H1 (cell line): ENCODE data around the gene DUS4L. TPM values are rescaled to one million over a fixed set of nuclear protein-coding genes. Genes with fewer than 3 reads are reported as not detected.
"Not testable (repeated sequence)": the region's sequence is repeated elsewhere in the genome, so short reads cannot be mapped to it uniquely, and the experiment has no call there.

Source experiments
- CTCF ChIA-PET: fragments of 300-600 bp; sonication (Branson Sonifier 250); formaldehyde crosslinking; loops from one replicate; lab custom pipeline; 2021; ENCODE audit not compliant: partially characterized antibody; lab: Charles Lee
- POLR2A ChIA-PET: fragments of 300-600 bp; sonication (Branson Sonifier 250); formaldehyde crosslinking; loops from one replicate; lab custom pipeline; 2021; ENCODE audit warnings: inconsistent platforms; ENCODE audit not compliant: partially characterized antibody; lab: Charles Lee
- DNase-seq, 2 experiments: peaks; one replicate each; pipeline versions ENCODE4 v3.0.0 to v3.0.0-alpha.2; 2010 to 2022; ENCODE audit warnings: low spot score in 2 of 2, low read depth in 1 of 2, mixed read lengths in 1 of 2
- FAIRE-seq: peaks from 2 replicates; lab custom pipeline; 2011; peaks lifted over from hg19 to GRCh38; lab: Jason Lieb, UNC
- H2AFZ ChIP-seq: 2 replicates; pipeline ENCODE4 v1.8.1; 2012; ENCODE audit warnings: low read length, inconsistent platforms
- H2AK5ac ChIP-seq: 2 replicates; pipeline ENCODE4 v1.6.1; 2013; ENCODE audit warnings: low read depth, low read length
- H2BK120ac ChIP-seq: replicated peaks from 2 replicates; pipeline ENCODE3; 2013; ENCODE audit warnings: low read depth, low read length, inconsistent platforms
- H2BK12ac ChIP-seq: 2 replicates; pipeline ENCODE4 v1.6.1; 2013; ENCODE audit warnings: low read depth, low read length
- H2BK15ac ChIP-seq: 2 replicates; pipeline ENCODE4 v1.6.1; 2013; ENCODE audit warnings: low read length
- H2BK20ac ChIP-seq: 2 replicates; pipeline ENCODE4 v1.6.1; 2013; ENCODE audit warnings: low read length
- H2BK5ac ChIP-seq: 2 replicates; pipeline ENCODE4 v1.6.1; 2013; ENCODE audit warnings: low read depth, low read length
- H3K14ac ChIP-seq: 2 replicates; pipeline ENCODE4 v1.6.1; 2013; ENCODE audit warnings: inconsistent platforms; ENCODE audit not compliant: insufficient read length
- H3K18ac ChIP-seq: 2 replicates; pipeline ENCODE4 v1.6.1; 2013; ENCODE audit warnings: low read length; ENCODE audit errors: extremely low read depth
- H3K23ac ChIP-seq: 2 replicates; pipeline ENCODE4 v1.6.1; 2013; ENCODE audit warnings: inconsistent platforms; ENCODE audit not compliant: insufficient read length
- H3K23me2 ChIP-seq: 2 replicates; pipeline ENCODE4 v1.6.1; 2013; ENCODE audit warnings: low read depth, low read length
- H3K27ac ChIP-seq: 2 replicates; pipeline ENCODE4 v1.6.1; 2011; ENCODE audit warnings: low read depth, low read length, inconsistent platforms
- H3K27me3 ChIP-seq, 4 experiments: replicated peaks in 1 of 4; 1 replicate in 1 of 4; 2 replicates in 3 of 4; pipeline versions ENCODE4 v1.6.1 to v1.8.1; 2011 to 2013; ENCODE audit warnings: low read length in 3 of 4, mild to moderate bottlenecking in 3 of 4, inconsistent platforms in 2 of 4, mixed read lengths in 2 of 4, moderate library complexity in 1 of 4; ENCODE audit not compliant: control insufficient read depth in 3 of 4, insufficient read depth in 3 of 4; ENCODE audit errors: extremely low read depth in 1 of 4
- H3K36me3 ChIP-seq, 4 experiments: 2 replicates each; pipeline versions ENCODE4 v1.6.1 to v1.8.1; 2011 to 2013; ENCODE audit warnings: mild to moderate bottlenecking in 4 of 4, low read length in 3 of 4, moderate library complexity in 2 of 4, control low read depth in 1 of 4, inconsistent platforms in 1 of 4; ENCODE audit not compliant: insufficient read depth in 4 of 4, control insufficient read depth in 2 of 4
- H3K4ac ChIP-seq: replicated peaks from 2 replicates; pipeline ENCODE3; 2013; ENCODE audit warnings: low read length, low read depth, mixed read lengths, inconsistent platforms; ENCODE audit not compliant: insufficient read length
- H3K4me1 ChIP-seq, 4 experiments: replicated peaks in 1 of 4; 1 replicate in 1 of 4; 2 replicates in 3 of 4; pipeline versions ENCODE4 v1.6.1 to v1.8.1; 2011 to 2013; ENCODE audit warnings: low read length in 3 of 4, inconsistent platforms in 2 of 4, mixed read lengths in 1 of 4; ENCODE audit not compliant: insufficient read depth in 4 of 4, control insufficient read depth in 3 of 4
- H3K4me2 ChIP-seq, 2 experiments: 2 replicates each; pipeline versions ENCODE4 v1.6.1 to v1.8.1; 2011 to 2013; ENCODE audit warnings: low read depth in 2 of 2, low read length in 2 of 2, control low read depth in 1 of 2, inconsistent platforms in 1 of 2, mild to moderate bottlenecking in 1 of 2; ENCODE audit not compliant: insufficient read depth in 1 of 2
- H3K4me3 ChIP-seq, 4 experiments: fragments of 200-600, 300-600 bp in 1 of 4; sonication (generic), shearing (Covaris generic), sonication (Bioruptor Twin) in 1 of 4; 2 replicates each; pipeline versions ENCODE4 v1.5.1 to v1.8.1; 2011 to 2016; ENCODE audit warnings: low read length in 4 of 4, low read depth in 3 of 4, control low read depth in 2 of 4, inconsistent platforms in 2 of 4, mild to moderate bottlenecking in 2 of 4, mixed read lengths in 1 of 4, moderate library complexity in 1 of 4; ENCODE audit not compliant: insufficient read depth in 2 of 4; ENCODE audit errors: extremely low read depth in 1 of 4
- H3K56ac ChIP-seq: replicated peaks from 2 replicates; pipeline ENCODE3; 2013; ENCODE audit warnings: low read depth, mild to moderate bottlenecking, mixed read lengths, low read length, inconsistent platforms; ENCODE audit not compliant: insufficient read length
- H3K79me1 ChIP-seq: 2 replicates; pipeline ENCODE4 v1.6.1; 2013; ENCODE audit warnings: low read depth, low read length, control low read depth
- H3K79me2 ChIP-seq, 2 experiments: 2 replicates each; pipeline versions ENCODE4 v1.6.1 to v1.8.1; 2012 to 2013; ENCODE audit warnings: low read length in 2 of 2, mild to moderate bottlenecking in 2 of 2, inconsistent platforms in 1 of 2; ENCODE audit not compliant: insufficient read depth in 2 of 2, control insufficient read depth in 1 of 2
- H3K9ac ChIP-seq, 4 experiments: replicated peaks in 1 of 4; 1 replicate in 1 of 4; 2 replicates in 3 of 4; pipeline versions ENCODE4 v1.6.1 to v1.8.1; 2011 to 2013; ENCODE audit warnings: low read depth in 3 of 4, low read length in 3 of 4, control low read depth in 2 of 4, mild to moderate bottlenecking in 2 of 4, moderate library complexity in 2 of 4, inconsistent platforms in 1 of 4; ENCODE audit errors: extremely low read depth in 1 of 4
- H3K9me3 ChIP-seq, 2 experiments: 2 replicates each; pipeline versions ENCODE4 v1.6.1 to v1.8.1; 2012 to 2013; ENCODE audit warnings: mild to moderate bottlenecking in 2 of 2, moderate library complexity in 2 of 2, control low read depth in 1 of 2, inconsistent platforms in 1 of 2, low read depth in 1 of 2, low read length in 1 of 2, mixed read lengths in 1 of 2; ENCODE audit not compliant: insufficient read depth in 2 of 2
- H4K20me1 ChIP-seq, 2 experiments: replicated peaks in 1 of 2; 2 replicates each; pipeline versions ENCODE3 to v1.8.1; 2011 to 2013; ENCODE audit warnings: inconsistent platforms in 2 of 2, low read length in 2 of 2, mild to moderate bottlenecking in 1 of 2; ENCODE audit not compliant: insufficient read depth in 2 of 2, control insufficient read depth in 1 of 2
- H4K5ac ChIP-seq: 2 replicates; pipeline ENCODE4 v1.6.1; 2013; ENCODE audit warnings: low read length, low read depth, mixed read lengths, inconsistent platforms; ENCODE audit not compliant: insufficient read length
- H4K8ac ChIP-seq: 2 replicates; pipeline ENCODE4 v1.8.0; 2013; ENCODE audit warnings: mild to moderate bottlenecking, moderate library complexity, low read length, inconsistent platforms; ENCODE audit not compliant: insufficient read depth; ENCODE audit errors: extremely low read depth
- H4K91ac ChIP-seq: replicated peaks from 2 replicates; pipeline ENCODE3; 2013; ENCODE audit warnings: low read length, mixed read lengths, inconsistent platforms; ENCODE audit not compliant: insufficient read length
- WGBS, 2 experiments: shearing (Covaris generic) in 1 of 2; methylation state at CpG; one replicate each; pipeline versions ENCODE4 v1.1.6 to v1.1.7; 2013 to 2015; ENCODE audit warnings: low lambda C conversion rate in 2 of 2, mixed read lengths in 2 of 2, inconsistent platforms in 1 of 2, low coverage in 1 of 2, missing lambda C conversion rate in 1 of 2; ENCODE audit not compliant: insufficient replicate concordance in 2 of 2, insufficient coverage in 1 of 2, insufficient read length in 1 of 2; ENCODE audit errors: extremely low coverage in 1 of 2, missing lambda C conversion rate in 1 of 2; 5-methylcytosine and 5-hydroxymethylcytosine counted together
- polyA plus RNA-seq, 7 experiments: library from polyadenylated mRNA; depleted of rRNA in 3 of 7; stranded (reverse) in 5 of 7; unstranded in 2 of 7; fragments of >200 nt in 5 of 7; fragments of 200-250 nt in 2 of 7; gene quantifications; 1 replicate in 5 of 7; 2 replicates in 1 of 7; 4 replicates in 1 of 7; pipeline versions ENCODE4 v1.2.1 to v1.2.3, GENCODE V29; 2011 to 2013; ENCODE audit warnings: missing spikeins in 2 of 7, mixed read lengths in 2 of 7
- total RNA-seq: library from RNA; stranded (reverse); fragmentation: NEBNext Ultra II Directional; extraction: Animal tissue kit (Norgen Biotek cat#: 25700); gene quantifications from 2 replicates; pipeline ENCODE4 v1.2.1, GENCODE V29; 2021

DUS4L gene
- total and polyA plus RNA-seq, 2 of the 8 experiments (the other 6 are each of a cell fraction or from before 2014, with no cell fraction given): 6.1 to 11.5 TPM

DNA sequence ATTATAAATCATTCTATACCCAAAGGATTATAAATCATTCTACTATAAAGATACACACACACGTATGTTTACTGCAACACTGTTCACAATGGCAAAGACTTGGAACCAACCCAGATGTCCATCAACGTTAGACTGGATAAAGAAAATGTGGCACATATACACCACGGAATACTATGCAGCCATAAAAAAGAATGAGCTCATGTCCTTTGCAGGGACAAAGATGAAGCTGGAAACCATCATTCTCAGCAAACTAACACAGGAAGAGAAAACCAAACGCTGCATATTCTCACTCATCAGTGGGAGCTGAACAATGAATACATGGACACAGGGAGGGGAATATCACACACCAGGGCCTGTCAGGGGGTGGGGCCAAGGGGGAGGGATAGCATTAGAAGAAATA lies 26.5 kb upstream of the DUS4L start:
- H3K79me2 ChIP-seq, H3K4me2 ChIP-seq, FAIRE-seq: not testable (repeated sequence)

More for the DNA sequence above, 26.5 kb upstream of the DUS4L start:
- H3K18ac ChIP-seq, H4K91ac ChIP-seq, H3K4ac ChIP-seq, H4K5ac ChIP-seq, H3K4me1 ChIP-seq, H3K27ac ChIP-seq, POLR2A ChIA-PET, H3K23me2 ChIP-seq, H2AFZ ChIP-seq, DNase-seq, H2BK5ac ChIP-seq, H3K36me3 ChIP-seq, CTCF ChIA-PET, H3K23ac ChIP-seq, H3K4me3 ChIP-seq, H4K8ac ChIP-seq, H3K79me1 ChIP-seq, H2BK15ac ChIP-seq, H3K14ac ChIP-seq, H3K27me3 ChIP-seq, H2AK5ac ChIP-seq, H3K56ac ChIP-seq, H2BK20ac ChIP-seq, H3K9ac ChIP-seq, H4K20me1 ChIP-seq, H2BK12ac ChIP-seq, H2BK120ac ChIP-seq, H3K9me3 ChIP-seq: not testable (repeated sequence)
- 96% methylated on average over 4 of the region's 4 CpGs; no CpG with 5 or more reads in 1 of the 2 experiments for WGBS, 2 experiments
